ENCODE results near the gene GPC6. TPM values are rescaled to one million over a fixed set of nuclear protein-coding genes. Genes with fewer than 3 reads are reported as not detected.

The GPC6 gene
- total and polyA plus RNA-seq, 9 of the 15 experiments (the other 6 are each of a cell fraction or from before 2014, with no cell fraction given): under 0.01 to 0.20 (median 0.01) TPM; not detected in 4

GRCh38 chr13:94413598-94413944 is 1187.0 kb downstream of the GPC6 start:
- DNase-seq (ENCODE audit: extremely low read depth in 1 of 4, low spot score in 3 of 4): no peak
- no TSS peak for BruUV-seq (replicated peaks)
- CTCF ChIA-PET (ENCODE audit: low intra/inter-chr PET ratio): no interaction called here
- Histone ChIP-seq H3K27me3 (ENCODE audit: control insufficient read depth in 2 of 2, insufficient read depth in 2 of 2, low read length in 2 of 2) (no peaks in the 10 kb centered on the region), H3K79me2 (ENCODE audit: control insufficient read depth, insufficient read depth, low read length) (no peaks in the 10 kb centered on the region), H3K27ac (ENCODE audit: extremely low read depth, low read depth, low read length) (no peak overlapping the region), H3K9me1 (ENCODE audit: control insufficient read depth, insufficient read depth, low read length) (no peaks in the 10 kb centered on the region), H3K4me2 (ENCODE audit: insufficient read depth, low read length) (no peak overlapping the region), H4K20me1 (replicated peaks; ENCODE audit: control insufficient read depth, insufficient read depth, low read length) (no peaks in the 10 kb centered on the region), H3K4me3 (no peak overlapping the region), H3K36me3 (ENCODE audit: control insufficient read depth, insufficient read depth, low read length) (no peaks in the 10 kb centered on the region), H3K9me3 (replicated peaks; ENCODE audit: control insufficient read depth, insufficient read depth, low read depth, low read length) (no peaks in the 10 kb centered on the region), H2AFZ (ENCODE audit: low read depth, low read length) (no peak overlapping the region), H3K9ac (ENCODE audit: insufficient read depth in 1 of 2, low read depth in 2 of 2, low read length in 2 of 2) (no peak overlapping the region), H3K4me1 (replicated peaks in 1 of 2; ENCODE audit: control insufficient read depth in 2 of 2, insufficient read depth in 2 of 2, low read length in 2 of 2) (no peaks in the 10 kb centered on the region)
- TF ChIP-seq PPARD (CRISPR knock-in tag; IDR thresholded peaks at IDR 0.05): no peak
- TF ChIP-seq TAL1 (IDR thresholded peaks at IDR 0.05): no peak
- TF ChIP-seq ETS2 (tag; IDR thresholded peaks at IDR 0.05; ENCODE audit: borderline replicate concordance, poor library complexity, severe bottlenecking): no peak
- TF ChIP-seq ARNT (IDR thresholded peaks at IDR 0.05): no peak
- TF ChIP-seq SRSF7 (optimal IDR thresholded peaks at IDR 0.05; ENCODE audit: low read depth, low read length): no peak
- no peak for TF ChIP-seq HIVEP1 (CRISPR knock-in tag; IDR thresholded peaks at IDR 0.05)
- no peak for TF ChIP-seq ZNF232 (CRISPR knock-in tag; IDR thresholded peaks at IDR 0.05)
- no peak for TF ChIP-seq UBTF (IDR thresholded peaks at IDR 0.05; ENCODE audit: borderline replicate concordance in 1 of 2, low read depth in 2 of 2, low read length in 2 of 2)
- no peak for TF ChIP-seq ZNF282 (CRISPR knock-in tag; IDR thresholded peaks at IDR 0.05)
- intact Hi-C loops (cut with micrococcal nuclease) (no loop called here), in situ Hi-C loops (cut with MboI) (no loop called here)
- POLR2A ChIA-PET: no interaction called here
- FAIRE-seq: no peak
- ATAC-seq: no peak
